PC-3 (cell line): ENCODE measurements around the gene GABBR2. TPM values are rescaled to one million over a fixed set of nuclear protein-coding genes. Genes with fewer than 3 reads are reported as not detected.

ENCODE experiments used
- ATAC-seq: fragments of 200-7000 bp; cut with Tn5 transposase; 2 replicates; pipeline ENCODE4 v1.9.1; 2020; ENCODE audit warnings: mild to moderate bottlenecking, moderate library complexity
- BruUV-seq: library from RNA; stranded (reverse); fragments of 400-500 nt; replicated peaks from 2 replicates; lab custom pipeline; 2021; lab: Mats Ljungman, UMichigan
- CTCF ChIA-PET: fragments of 300-600 bp; sonication (Branson Sonifier 250); formaldehyde crosslinking; loops from one replicate; lab custom pipeline; 2022; ENCODE audit warnings: antibody characterized with exemption; lab: Charles Lee
- POLR2A ChIA-PET: fragments of 300-600 bp; sonication (Branson Sonifier 250); formaldehyde crosslinking; loops from one replicate; lab custom pipeline; 2022; ENCODE audit warnings: antibody characterized with exemption; ENCODE audit not compliant: unreplicated experiment; lab: Charles Lee
- DNase-seq: peaks from one replicate; pipeline ENCODE4 v3.0.0-alpha.2; 2015
- H2AFZ ChIP-seq: fragments of 300-600 bp; sonication (generic); 2 replicates; pipeline ENCODE4 v1.6.0; 2016; ENCODE audit warnings: antibody characterized with exemption, low read length
- H3F3A ChIP-seq: fragments of 300-600 bp; sonication (generic); one replicate; pipeline ENCODE4 v1.6.0; 2017; ENCODE audit warnings: antibody characterized with exemption, low read length, control low read depth, mild to moderate bottlenecking; ENCODE audit not compliant: unreplicated experiment
- H3K27ac ChIP-seq: fragments of 300-600 bp; sonication (generic); 2 replicates; pipeline ENCODE4 v1.5.1; 2016; ENCODE audit warnings: mild to moderate bottlenecking, low read length
- H3K27me3 ChIP-seq: fragments of 300-600 bp; sonication (generic); 2 replicates; pipeline ENCODE4 v1.6.1; 2016; ENCODE audit warnings: low read length, mixed read lengths
- H3K36me3 ChIP-seq: fragments of 300-600 bp; sonication (generic); 2 replicates; pipeline ENCODE4 v1.6.1; 2016; ENCODE audit warnings: low read depth, mixed run types, low read length, mixed read lengths
- H3K4me1 ChIP-seq: fragments of 300-600 bp; sonication (generic); 2 replicates; pipeline ENCODE4 v1.5.1; 2016; ENCODE audit warnings: low read length; ENCODE audit not compliant: insufficient read depth
- H3K4me2 ChIP-seq: fragments of 300-600 bp; sonication (generic); 2 replicates; pipeline ENCODE4 v1.6.0; 2016; ENCODE audit warnings: low read length
- H3K4me3 ChIP-seq: fragments of 300-600 bp; sonication (generic); 2 replicates; pipeline ENCODE4 v1.5.1; 2016; ENCODE audit warnings: mild to moderate bottlenecking, low read length, mixed read lengths
- H3K79me2 ChIP-seq: fragments of 300-600 bp; sonication (generic); 2 replicates; pipeline ENCODE4 v1.6.1; 2017; ENCODE audit warnings: low read length, mixed read lengths
- H3K9ac ChIP-seq: fragments of 300-600 bp; sonication (generic); 2 replicates; pipeline ENCODE4 v1.6.0; 2016; ENCODE audit warnings: mild to moderate bottlenecking, low read length
- H3K9me2 ChIP-seq: fragments of 300-600 bp; sonication (generic); replicated peaks from 2 replicates; pipeline ENCODE4 v1.6.1; 2016; ENCODE audit warnings: mixed run types, low read length, mixed read lengths
- H3K9me3 ChIP-seq: fragments of 300-600 bp; sonication (generic); 2 replicates; pipeline ENCODE4 v1.6.1; 2016; ENCODE audit warnings: low read length, mixed read lengths
- H4K20me1 ChIP-seq: fragments of 300-600 bp; sonication (generic); 2 replicates; pipeline ENCODE4 v1.6.1; 2016; ENCODE audit warnings: low read length, mixed read lengths
- CTCF ChIP-seq: fragments of 300-600 bp; sonication (generic); conservative IDR thresholded peaks from 2 replicates; pipeline ENCODE4 v1.5.1; 2017; ENCODE audit warnings: antibody characterized with exemption, low read depth, mild to moderate bottlenecking, low read length
- EZH2 ChIP-seq: fragments of 300-600 bp; sonication (generic); IDR thresholded peaks from one replicate; pipeline ENCODE4 v1.6.1; 2017; ENCODE audit warnings: antibody characterized with exemption, mild to moderate bottlenecking, low read length; ENCODE audit not compliant: unreplicated experiment
- EZH2phosphoT487 ChIP-seq: fragments of 300-600 bp; sonication (generic); IDR thresholded peaks from 2 replicates; pipeline ENCODE4 v1.6.1; 2018; ENCODE audit warnings: mild to moderate bottlenecking, antibody characterized with exemption, low read length, borderline replicate concordance
- intact Hi-C: fragments of 100-400 bp; cut with micrococcal nuclease; formaldehyde crosslinking; loops from 2 replicates; pipeline ENCODE4 v1.9.0; 2023
- total RNA-seq: library from RNA; depleted of rRNA; stranded (reverse); fragments of >200 nt; gene quantifications from 2 replicates; pipeline ENCODE4 v1.2.3, GENCODE V29; 2014

GABBR2 gene
- total RNA-seq, 1 experiment from 2014 or later = 0.44 TPM

- ATAC-seq (0 out of 2 replicates have a peak, but pooled peaks have one; percentile 24), DNase-seq (peak; percentile 17)
- H3K9me3 ChIP-seq = no peaks in the 10 kb centered on the region
- H2AFZ ChIP-seq = no peak overlapping the region
- H3K9ac ChIP-seq = no peak overlapping the region
- H3K4me2 ChIP-seq = no peak overlapping the region
- no peaks in the 10 kb centered on the region for H3K36me3 ChIP-seq
- no peaks in the 10 kb centered on the region for H3K9me2 ChIP-seq
- ChIA-PET POLR2A (no interaction called here), CTCF (no interaction called here)
- intact Hi-C loops = no loop called here
- peaks cover 20% of the 10 kb centered on the region for H3K4me1 ChIP-seq
- no peaks in the 10 kb centered on the region for H4K20me1 ChIP-seq
- H3F3A ChIP-seq = no peaks in the 10 kb centered on the region
- TF ChIP-seq EZH2 (no peak), EZH2phosphoT487 (no peak), CTCF (no peak)
- H3K27ac ChIP-seq = no peak overlapping the region
- no peak overlapping the region for H3K4me3 ChIP-seq
- no peaks in the 10 kb centered on the region for H3K27me3 ChIP-seq
- no TSS peak for BruUV-seq
- no peaks in the 10 kb centered on the region for H3K79me2 ChIP-seq
Observed at GRCh38 chr9:98522487-98522886, 186.2 kb downstream of the GABBR2 start.

- Histone ChIP-seq H3K9me3 (no peaks in the 10 kb centered on the region), H3K4me1 (peaks cover 20% of the 10 kb centered on the region), H3K79me2 (no peaks in the 10 kb centered on the region), H3K36me3 (no peaks in the 10 kb centered on the region), H2AFZ (no peak overlapping the region), H4K20me1 (no peaks in the 10 kb centered on the region), H3K9me2 (no peaks in the 10 kb centered on the region), H3K4me2 (no peak overlapping the region), H3K9ac (no peak overlapping the region), H3K4me3 (no peak overlapping the region), H3F3A (no peaks in the 10 kb centered on the region), H3K27ac (peak overlapping the region; percentile 50), H3K27me3 (no peaks in the 10 kb centered on the region)
- no TSS peak for BruUV-seq
- peak; percentile 75 for ATAC-seq
- DNase-seq = peak; percentile 65
- ChIA-PET CTCF (no interaction called here), POLR2A (no interaction called here)
- intact Hi-C loops = no loop called here
- TF ChIP-seq EZH2 = no peak
Observed at GRCh38 chr9:98521141-98521540, 187.6 kb downstream of the GABBR2 start.

- Histone ChIP-seq H3K4me1 (peaks cover 20% of the 10 kb centered on the region), H3K9me3 (no peaks in the 10 kb centered on the region), H2AFZ (no peak overlapping the region), H3K27ac (peak overlapping the region; percentile 50), H3K4me2 (no peak overlapping the region), H4K20me1 (no peaks in the 10 kb centered on the region), H3F3A (no peaks in the 10 kb centered on the region), H3K27me3 (no peaks in the 10 kb centered on the region), H3K79me2 (no peaks in the 10 kb centered on the region), H3K4me3 (no peak overlapping the region), H3K9me2 (no peaks in the 10 kb centered on the region), H3K9ac (no peak overlapping the region), H3K36me3 (no peaks in the 10 kb centered on the region)
- no TSS peak for BruUV-seq
- intact Hi-C loops = no loop called here
- ChIA-PET POLR2A (no interaction called here), CTCF (no interaction called here)
- no peak for TF ChIP-seq EZH2
- no peak for TF ChIP-seq CTCF
- TF ChIP-seq EZH2phosphoT487 = no peak
- peak; percentile 31; the same call in 1 of the 2 replicates for ATAC-seq
- no peak for DNase-seq
Observed at GRCh38 chr9:98520221-98520960, 188.3 kb downstream of the GABBR2 start.
